NCI-H128 (cell line): ENCODE measurements around the gene ACSL3.
"Not testable (repeated sequence)": the region's sequence is repeated elsewhere in the genome, so short reads cannot be mapped to it uniquely, and the experiment has no call there.

ENCODE experiments used
- DNase-seq: peaks from one replicate; lab custom pipeline; 2025; ENCODE audit not compliant: unreplicated experiment; lab: John Stamatoyannopoulos, UW

ACSL3 gene

DNA sequence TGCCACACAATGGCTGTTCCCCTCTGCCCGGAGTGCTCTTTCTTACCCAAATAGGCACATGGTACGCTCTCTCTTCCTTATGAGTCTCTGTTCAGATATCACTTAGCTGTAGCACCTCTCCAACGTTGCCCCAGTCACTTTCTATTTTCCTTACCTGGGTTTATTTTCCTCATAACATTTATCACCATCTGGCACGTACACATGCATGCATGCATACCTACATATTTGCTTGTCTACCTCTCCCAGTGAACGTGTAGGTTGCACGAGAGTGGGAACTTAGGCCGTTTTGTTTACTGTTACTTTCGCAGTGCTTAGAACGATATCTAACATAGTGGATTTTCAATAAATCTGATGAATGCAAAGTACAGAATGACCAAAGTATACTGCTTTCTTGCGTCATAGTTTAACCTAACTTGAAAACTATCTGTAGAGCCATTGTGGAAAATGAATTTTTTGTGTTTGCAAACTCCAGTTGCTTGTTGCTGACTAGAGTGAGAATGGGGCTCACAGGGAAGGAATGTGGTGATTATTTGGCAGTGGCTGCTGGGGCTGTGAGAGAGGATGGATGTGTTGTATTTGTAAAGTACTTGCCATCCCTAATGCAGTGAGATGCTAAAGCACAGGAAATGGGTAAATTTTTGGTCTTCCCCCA is 47.1 kb downstream of the ACSL3 start:
- no peak for DNase-seq

DNA sequence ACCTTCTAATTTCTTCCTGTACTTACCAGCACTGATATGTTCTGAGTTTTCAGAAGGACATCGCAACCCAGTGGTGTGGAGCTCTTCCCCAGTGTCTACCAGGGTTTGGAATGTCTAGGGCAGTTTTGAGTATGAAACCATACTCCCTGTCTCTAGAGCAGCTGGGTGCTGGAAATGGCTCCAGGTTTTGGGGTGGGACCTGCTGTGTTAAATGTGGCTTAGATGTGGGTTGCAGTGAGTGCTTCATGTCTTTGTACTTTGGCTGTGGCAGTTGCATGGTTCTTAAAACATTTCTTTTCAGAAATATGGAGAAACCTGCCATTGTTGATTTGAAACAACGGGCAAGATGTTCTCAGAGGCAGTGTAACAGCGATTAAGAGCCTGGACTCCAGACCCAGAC is 48.5 kb downstream of the ACSL3 start:
- no peak for DNase-seq

DNA sequence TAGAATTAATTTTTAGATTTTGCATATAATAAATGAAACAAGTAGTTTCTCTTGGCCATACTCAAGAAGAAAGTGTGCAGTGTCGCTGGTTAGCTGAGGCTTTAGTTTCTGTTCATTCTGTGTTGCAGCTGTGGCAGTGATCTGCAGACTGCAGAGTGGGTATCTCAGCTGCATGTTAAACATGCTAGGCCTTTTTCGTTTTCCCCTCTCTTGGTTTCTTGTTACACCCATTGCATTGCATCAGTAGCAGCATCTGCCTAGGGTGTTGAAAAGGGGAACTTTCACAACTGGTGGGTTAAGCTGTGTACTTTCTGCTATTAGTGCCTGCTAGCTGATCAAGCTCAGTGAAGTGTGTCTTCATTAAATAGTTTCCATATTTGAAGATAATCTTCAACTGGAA is 51.3 kb downstream of the ACSL3 start:
- no peak for DNase-seq

DNA sequence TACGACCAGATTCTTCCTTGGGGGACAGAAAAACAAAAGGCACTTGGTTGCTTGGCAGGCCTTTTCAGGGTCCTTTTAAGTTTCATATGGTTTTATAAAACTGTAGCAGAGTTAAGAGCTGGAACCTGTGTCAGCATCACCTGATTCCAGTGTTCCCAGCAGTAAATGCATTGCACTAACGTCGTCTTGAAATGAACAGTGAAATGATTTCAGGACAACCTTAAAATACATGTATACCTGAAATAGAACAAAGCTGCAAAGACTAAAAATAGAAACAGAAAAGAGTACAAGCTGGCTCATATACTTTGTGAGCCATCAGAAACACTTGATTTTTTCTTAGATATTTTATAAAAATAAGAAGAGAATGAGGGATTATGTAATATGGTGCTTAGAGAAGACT is 51.9 kb downstream of the ACSL3 start:
- DNase-seq, result no peak

DNA sequence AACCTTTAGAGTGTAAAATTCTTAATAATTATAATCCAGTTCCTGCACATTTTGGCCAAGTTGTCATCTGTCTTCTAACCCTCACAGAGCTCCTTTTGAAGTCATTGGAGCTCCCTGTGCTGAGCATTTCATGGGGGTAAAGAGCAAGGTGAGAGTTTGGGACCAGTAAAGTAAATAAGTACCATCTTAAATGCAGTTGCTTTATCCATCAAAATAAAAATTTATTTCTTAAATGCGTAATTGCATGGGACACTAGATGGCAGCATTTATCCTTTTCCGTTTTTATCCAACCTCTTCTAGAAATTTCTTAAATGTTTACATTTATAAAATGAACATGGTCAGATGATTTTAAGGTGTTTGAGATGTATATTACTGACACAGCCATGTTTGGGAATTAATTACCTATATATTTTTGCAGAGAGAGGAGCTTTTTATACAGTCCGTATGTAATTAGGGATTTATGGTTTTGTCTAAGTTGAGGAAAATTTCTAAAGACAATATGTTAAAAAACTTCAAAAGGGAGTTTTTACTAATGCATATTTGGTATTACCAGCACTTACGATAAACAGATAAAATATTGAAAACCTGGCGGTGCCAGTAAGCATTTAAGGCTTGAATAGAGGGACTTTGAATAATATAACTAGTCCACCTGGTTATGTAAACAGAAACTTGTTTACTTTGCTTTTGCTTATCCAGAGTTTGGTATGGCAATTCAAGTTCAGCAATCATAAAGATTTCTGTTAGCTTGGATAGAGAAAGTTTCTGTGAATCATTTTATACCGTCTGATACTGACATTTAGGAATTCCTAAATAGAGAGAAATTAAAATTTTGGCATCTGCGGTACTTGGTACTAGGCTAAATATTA is 54.5 kb downstream of the ACSL3 start:
- DNase-seq, result no peak

DNA sequence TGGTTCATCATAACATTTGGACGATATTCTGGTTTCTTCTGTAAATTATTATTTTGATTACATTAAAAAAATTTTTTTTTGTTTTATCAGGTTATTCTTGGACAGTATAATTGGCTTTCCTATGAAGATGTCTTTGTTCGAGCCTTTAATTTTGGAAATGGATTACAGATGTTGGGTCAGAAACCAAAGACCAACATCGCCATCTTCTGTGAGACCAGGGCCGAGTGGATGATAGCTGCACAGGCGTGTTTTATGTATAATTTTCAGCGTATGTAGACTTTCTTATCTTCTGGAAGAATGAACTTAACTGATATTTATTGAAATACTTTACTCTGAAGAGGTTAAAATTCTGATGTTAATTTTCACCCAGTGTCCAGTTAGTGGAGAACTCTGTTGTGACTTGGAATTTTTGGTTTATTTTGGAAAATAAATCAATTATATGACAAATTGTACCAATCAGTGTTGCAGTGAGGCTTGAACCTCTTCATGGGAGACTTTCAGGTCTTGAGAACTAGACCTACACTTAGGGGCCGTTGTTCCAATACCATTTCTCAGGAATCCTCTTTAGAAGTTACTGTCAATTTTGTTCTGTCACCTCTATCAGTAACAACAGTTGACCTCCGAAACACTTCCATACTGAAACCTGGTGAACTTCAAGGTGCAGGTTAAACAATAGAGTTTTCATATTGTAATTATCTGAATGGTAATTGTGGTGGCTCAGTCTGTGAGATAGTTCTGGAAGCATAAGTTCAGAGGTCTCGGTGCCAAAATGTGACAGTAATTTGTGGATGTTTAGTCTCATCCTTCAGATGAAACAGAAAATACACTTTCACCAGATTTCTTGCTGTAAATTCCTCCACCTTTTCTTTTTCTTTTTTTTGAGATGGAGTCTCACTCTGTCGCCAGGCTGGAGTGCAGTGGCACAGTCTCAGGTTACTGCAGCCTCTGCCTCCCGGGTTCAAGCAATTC is 55.7 kb downstream of the ACSL3 start:
- no peak for DNase-seq

DNA sequence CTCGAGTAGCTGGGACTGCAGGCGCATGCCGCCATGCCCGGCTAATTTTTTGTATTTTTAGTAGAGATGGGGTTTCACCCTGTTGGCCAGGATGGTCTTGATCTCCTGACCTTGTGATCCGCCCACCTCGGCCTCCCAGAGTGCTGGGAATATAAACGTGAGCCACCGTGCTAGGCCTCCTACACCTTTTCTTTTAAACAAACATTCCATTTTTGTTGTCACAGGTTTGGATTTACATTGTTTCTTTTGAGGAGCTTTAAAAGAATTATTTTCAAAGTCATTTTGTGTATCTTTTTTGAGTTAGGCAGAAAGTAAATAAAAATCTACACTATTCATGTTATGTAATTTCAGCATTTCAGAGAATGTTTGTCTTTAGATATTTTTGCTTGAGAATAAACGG is 56.4 kb downstream of the ACSL3 start:
- DNase-seq, result not testable (repeated sequence)

DNA sequence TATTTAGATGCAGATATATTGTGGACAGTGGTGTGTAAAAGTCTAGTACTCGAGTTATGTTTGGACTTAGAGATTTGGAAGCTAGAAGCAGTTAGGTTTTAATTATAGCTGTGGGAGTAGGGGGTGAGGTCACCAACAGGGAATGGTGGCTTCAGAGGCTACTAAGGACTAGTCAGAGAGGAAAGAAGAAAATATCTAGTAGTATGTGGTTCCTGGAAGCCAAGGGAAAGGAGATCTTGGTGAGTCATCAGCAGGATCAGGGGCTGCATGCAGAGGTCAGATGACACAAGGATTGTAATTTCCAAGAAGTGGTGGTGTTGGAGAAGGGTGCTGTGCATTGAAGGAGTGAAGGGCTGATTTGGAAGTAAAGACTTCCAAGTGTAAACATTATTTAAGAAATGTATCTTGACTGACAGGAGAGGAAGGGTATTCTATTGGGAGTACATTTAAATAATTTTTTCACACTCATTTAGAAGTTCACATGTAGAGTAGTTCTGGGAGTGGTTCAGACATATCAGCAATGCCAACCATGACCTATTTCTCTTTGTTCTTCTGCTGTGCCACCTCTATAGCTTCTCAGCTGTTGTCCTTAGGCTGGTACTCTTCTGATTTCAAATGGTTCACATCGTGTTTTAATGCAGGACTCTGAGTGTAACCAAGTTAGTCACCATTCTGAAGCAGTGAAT is 59.1 kb downstream of the ACSL3 start:
- DNase-seq, result no peak

DNA sequence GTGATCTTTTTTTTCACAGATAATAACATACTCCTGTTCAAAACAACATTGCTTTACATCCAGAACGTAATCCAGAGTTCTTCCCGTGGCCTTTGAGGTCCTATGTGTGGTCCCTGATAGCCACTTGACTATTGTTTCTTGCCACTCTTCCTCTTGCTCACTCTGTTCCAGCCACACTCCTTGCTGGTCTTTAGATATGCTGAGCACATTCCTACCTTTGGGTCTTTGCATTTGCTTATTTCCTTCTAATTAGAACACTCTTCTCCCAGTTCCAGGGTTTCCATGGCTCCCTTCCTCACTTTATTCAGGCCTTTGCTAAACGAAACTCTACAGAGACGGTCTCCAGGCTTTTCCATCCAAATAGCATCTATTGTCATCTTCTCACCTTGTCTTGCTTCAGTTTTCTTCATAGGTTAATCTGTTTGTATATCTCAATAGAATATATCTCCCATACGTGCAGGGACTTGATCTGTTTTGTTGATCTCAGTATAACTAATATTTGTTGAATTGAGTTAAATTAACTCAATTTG is 59.9 kb downstream of the ACSL3 start:
- no peak for DNase-seq

DNA sequence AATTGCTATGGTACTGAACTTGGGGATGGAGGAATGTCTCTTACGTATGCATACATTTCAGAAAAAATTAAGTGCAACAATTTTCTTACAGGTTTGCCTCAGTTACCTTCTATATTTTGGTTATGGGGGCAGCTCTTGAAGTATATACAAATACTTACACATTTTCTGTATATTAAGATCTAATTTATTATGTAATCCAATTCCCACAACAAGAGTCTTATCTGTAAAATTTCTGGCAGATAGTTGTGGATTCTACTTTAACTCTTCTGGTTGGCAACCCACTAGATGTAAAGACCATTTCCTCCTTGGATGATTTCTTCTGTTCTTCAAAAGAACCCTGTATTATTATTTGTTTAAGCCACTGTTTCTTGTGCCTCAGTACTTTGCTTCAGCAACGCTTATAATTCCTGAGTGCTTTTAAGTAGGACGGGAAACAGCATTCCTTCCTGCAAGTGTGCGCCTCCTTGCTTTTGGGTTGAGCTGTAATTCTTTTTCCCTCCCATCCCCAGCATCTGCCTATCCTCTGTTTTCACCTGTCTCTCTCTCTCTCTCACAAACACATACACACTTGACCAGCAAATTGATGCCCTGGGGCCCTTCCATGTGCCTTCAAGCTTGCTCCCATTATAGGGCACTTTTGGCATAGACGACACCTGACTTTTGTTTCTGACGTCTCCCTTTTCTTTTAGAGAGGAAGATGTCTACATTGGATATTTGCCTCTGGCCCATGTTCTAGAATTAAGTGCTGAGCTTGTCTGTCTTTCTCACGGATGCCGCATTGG is 61.4 kb downstream of the ACSL3 start:
- no peak for DNase-seq

DNA sequence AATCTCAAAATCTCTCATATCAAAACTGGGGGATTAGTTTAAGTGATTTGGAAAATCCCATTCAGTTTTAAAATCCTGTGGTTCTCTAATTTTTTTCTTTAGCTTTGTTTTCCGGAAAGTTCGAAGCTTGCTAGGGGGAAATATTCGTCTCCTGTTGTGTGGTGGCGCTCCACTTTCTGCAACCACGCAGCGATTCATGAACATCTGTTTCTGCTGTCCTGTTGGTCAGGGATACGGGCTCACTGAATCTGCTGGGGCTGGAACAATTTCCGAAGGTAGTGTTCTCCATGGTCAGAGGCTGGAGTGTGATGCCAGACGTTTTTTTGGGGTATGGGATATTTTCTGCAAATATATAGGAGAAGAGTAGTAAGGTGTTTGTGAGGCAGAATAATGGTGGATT is 66.1 kb downstream of the ACSL3 start:
- no peak for DNase-seq

DNA sequence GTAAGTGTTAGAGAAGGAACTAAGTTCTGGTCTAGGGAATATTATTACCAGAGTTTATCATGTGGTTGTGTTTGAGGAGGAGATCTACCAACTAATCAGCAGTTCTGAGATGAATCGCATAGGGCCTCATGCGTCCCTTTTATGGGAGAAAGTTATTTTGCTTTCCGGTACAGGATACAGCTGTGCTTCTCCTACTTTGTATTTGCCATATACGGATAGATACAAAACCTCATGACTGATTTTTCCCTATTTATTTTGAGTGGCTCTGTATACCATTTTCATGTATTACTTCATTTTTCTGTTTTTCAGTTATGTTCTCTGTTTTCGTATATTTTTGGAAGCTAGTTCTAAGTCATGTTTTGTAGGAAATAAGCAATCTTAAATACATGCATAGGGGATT is 66.8 kb downstream of the ACSL3 start:
- DNase-seq, result no peak

DNA sequence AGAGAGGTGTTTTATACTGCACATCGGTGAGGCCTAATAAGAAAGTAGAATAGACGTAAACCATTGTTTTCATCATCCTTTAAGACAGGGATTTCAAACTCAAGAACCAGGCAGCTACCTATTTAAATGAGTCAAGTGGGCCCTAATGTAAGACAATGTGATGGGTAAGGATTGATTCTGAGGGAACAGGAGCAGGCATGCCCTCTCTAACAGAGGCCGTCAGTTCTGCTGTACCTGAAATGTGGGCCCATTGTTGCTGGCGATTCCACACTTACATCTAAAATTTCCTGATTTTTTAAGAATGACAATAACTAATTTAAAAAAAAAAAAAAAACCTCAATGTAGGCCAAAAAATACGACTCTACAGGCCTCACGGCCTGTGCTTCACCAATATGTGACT is 67.5 kb downstream of the ACSL3 start:
- DNase-seq, result no peak

DNA sequence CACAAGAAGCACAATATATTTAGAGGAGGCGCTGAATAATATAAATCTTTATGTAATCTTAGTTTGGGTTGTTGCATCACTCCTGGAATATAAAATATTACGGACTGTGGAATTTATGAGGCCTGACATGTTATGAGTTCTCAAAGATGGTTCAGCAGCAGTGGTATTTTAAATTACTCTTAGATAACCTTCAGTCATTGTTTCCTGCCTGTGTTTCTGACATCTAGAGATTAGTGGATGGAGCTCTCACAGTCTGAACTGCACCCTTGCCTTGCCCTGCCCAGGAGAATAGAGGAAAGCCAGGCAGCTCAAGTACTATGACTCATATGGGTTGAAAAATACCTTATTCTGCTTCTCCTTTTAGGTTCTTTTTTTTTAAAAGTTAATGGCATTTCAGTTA is 70.0 kb downstream of the ACSL3 start:
- DNase-seq, result no peak

DNA sequence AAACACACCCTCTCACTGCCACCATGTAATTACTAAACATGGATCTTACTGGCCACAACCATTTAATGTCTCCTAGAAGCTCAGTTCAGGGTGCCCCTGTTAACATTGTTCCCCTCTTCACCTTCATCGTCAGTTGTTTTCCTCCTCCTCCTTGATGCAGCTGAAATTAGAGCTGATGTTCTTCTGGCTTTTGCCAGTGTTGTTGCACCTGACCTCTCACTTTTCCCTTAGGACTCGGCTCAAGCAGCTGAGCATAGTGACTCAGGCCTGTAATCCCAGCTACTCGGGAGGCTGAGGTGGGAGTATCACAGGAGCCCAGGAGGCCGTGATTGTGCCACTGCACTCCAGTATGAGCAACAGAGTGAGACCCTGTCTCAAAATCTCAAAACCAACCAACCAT is 70.8 kb downstream of the ACSL3 start:
- no peak for DNase-seq

DNA sequence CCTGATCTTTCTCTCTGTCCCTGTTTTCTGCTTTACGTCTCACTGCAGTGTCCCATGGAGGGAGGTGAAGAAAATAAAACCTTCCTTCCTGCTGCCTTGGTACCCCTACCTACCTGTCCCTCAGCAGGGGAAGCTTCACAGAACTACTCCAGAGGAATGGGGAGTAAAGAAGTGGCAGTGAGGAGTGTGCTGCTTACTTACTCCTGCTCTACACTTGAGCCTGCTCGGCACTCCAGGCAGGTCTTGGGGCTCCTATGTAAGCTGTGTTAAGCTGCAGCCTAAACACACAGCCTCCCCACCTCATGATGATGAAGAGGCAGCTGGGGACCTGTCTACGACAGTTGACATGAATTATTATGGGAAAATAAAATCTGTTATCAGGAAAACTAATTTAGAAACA is 72.6 kb downstream of the ACSL3 start:
- DNase-seq, result no peak

DNA sequence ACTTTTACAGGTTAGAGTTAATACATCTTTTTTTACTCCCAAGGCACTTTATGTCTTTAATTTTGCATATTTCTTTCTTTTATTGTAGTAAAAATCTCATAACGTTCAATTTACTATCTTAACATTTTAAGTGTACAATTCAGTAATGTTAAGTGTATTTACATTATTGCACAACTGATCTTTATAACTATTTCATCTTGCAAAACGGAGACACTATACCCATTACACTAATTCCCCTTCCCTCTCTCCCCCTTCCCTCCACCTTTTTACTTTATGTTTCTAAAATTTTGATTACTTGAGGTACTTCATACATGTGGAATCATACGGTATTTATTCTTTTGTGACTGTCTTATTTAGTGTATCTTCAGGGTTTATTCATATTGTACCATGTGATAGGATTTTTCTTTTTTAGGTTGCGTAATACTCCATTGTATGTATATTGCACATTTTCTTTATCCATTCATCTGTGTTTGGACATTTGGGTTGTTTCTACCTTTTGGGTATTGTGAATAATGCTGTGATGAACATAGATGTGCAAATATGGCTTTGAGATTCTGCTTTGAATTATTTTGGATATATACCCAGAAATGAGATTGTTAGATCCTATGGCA is 75.0 kb downstream of the ACSL3 start:
- no peak for DNase-seq

DNA sequence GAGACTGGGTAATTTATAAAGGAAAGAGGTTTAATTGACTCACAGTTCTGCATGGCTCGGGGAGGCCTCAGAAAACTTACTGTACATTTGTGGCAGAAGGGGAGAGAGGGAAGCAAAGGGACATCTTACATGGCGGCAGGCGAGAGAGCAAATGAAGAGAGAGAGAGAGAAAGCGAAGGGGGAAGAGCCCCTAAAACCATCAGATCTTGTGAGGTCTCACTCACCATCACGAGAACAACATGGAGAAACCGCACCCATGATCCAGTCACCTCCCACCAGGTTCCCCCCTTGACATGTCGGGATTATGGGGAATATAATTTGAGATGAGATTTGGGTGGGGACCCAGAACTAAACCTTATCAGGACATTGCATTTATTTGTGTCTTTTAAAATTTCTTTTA is 75.9 kb downstream of the ACSL3 start:
- no peak for DNase-seq

DNA sequence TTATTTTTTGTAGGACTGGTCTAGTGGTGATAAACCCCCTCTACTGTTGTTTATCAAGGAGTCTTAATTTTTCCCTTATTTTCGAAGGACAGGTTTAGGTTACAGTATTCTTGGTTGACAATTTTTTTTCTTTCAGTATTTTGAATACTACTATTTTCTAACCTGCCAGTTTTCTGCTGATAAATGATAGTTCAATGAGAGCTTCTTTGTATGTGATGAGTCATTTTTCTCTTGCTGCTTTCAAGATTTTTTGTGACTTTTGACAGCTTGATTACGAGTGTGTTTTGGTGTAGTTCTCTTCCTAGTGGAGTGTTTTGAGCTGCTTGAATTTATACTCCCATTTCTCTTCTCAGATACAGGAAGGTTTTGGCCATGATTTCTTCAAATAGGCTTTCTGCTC is 77.5 kb downstream of the ACSL3 start:
- no peak for DNase-seq
